Hepatocyte (in vitro differentiated cells): ENCODE data around the gene IL34. TPM values are rescaled to one million over a fixed set of nuclear protein-coding genes. Genes with fewer than 3 reads are reported as not detected.
"Not testable (repeated sequence)": the region's sequence is repeated elsewhere in the genome, so short reads cannot be mapped to it uniquely, and the experiment has no call there.

Experiments
- DNase-seq: peaks from one replicate; pipeline ENCODE4 v3.0.0-alpha.2; 2016; ENCODE audit warnings: low spot score
- H2AFZ ChIP-seq: fragments of 200-600 bp; sonication (generic); 2 replicates; pipeline ENCODE4 v1.6.0; 2016; ENCODE audit warnings: antibody characterized with exemption, mild to moderate bottlenecking
- H3K27ac ChIP-seq: fragments of 200-600 bp; sonication (generic); 2 replicates; pipeline ENCODE4 v1.5.1; 2016; ENCODE audit warnings: mild to moderate bottlenecking
- H3K27me3 ChIP-seq: fragments of 200-600 bp; sonication (generic); 2 replicates; pipeline ENCODE4 v1.6.1; 2016
- H3K36me3 ChIP-seq: fragments of 200-600 bp; sonication (generic); replicated peaks from 2 replicates; pipeline ENCODE4 v1.5.1; 2016; ENCODE audit warnings: low read depth; ENCODE audit not compliant: insufficient read depth
- H3K4me1 ChIP-seq: fragments of 200-600 bp; sonication (generic); 2 replicates; pipeline ENCODE4 v1.5.1; 2016; ENCODE audit warnings: mild to moderate bottlenecking, moderate library complexity; ENCODE audit not compliant: insufficient read depth
- H3K4me2 ChIP-seq: fragments of 200-600 bp; sonication (generic); 2 replicates; pipeline ENCODE4 v1.6.0; 2016
- H3K4me3 ChIP-seq: fragments of 200-600 bp; sonication (generic); 2 replicates; pipeline ENCODE4 v1.5.1; 2016; ENCODE audit warnings: mild to moderate bottlenecking
- H3K79me2 ChIP-seq: fragments of 200-600 bp; sonication (generic); 2 replicates; pipeline ENCODE4 v1.6.0; 2017; ENCODE audit warnings: mild to moderate bottlenecking
- H3K9me2 ChIP-seq: fragments of 200-600 bp; sonication (generic); replicated peaks from 2 replicates; pipeline ENCODE4 v1.6.0; 2017; ENCODE audit warnings: mild to moderate bottlenecking; ENCODE audit not compliant: insufficient read depth
- H3K9me3 ChIP-seq: fragments of 200-600 bp; sonication (generic); 2 replicates; pipeline ENCODE4 v1.5.1; 2016; ENCODE audit warnings: low read depth, mild to moderate bottlenecking
- H4K20me1 ChIP-seq: fragments of 200-600 bp; sonication (generic); 2 replicates; pipeline ENCODE4 v1.6.0; 2016; ENCODE audit warnings: mild to moderate bottlenecking; ENCODE audit not compliant: insufficient read depth, poor library complexity, severe bottlenecking
- CTCF ChIP-seq: fragments of 200-600 bp; sonication (generic); IDR thresholded peaks from 2 replicates; pipeline ENCODE4 v1.5.1; 2016; ENCODE audit warnings: antibody characterized with exemption, mild to moderate bottlenecking; ENCODE audit not compliant: poor library complexity
- EZH2 ChIP-seq: fragments of 200-600 bp; sonication (generic); IDR thresholded peaks from 2 replicates; pipeline ENCODE4 v1.6.1; 2016; ENCODE audit warnings: antibody characterized with exemption, mild to moderate bottlenecking, borderline replicate concordance
- EZH2phosphoT487 ChIP-seq: fragments of 200-600 bp; sonication (generic); IDR thresholded peaks from one replicate; pipeline ENCODE4 v1.6.1; 2018; ENCODE audit warnings: antibody characterized with exemption, mild to moderate bottlenecking, low read depth, moderate library complexity; ENCODE audit not compliant: unreplicated experiment, severe bottlenecking
- WGBS: methylation state at CpG from one replicate; pipeline ENCODE4 v1.1.6; 2016; ENCODE audit warnings: low lambda C conversion rate; ENCODE audit errors: missing lambda C conversion rate; 5-methylcytosine and 5-hydroxymethylcytosine counted together
- polyA plus RNA-seq: library from polyadenylated mRNA; unstranded; fragments of >200 nt; fragmentation: Nextera tagmentation; extraction: Ambion mirVana; gene quantifications from 2 replicates; pipeline ENCODE4 v1.2.1, GENCODE V29; 2016
- total RNA-seq: library from RNA; depleted of rRNA; stranded (reverse); fragments of >200 nt; gene quantifications from 2 replicates; pipeline ENCODE4 v1.2.3, GENCODE V29; 2014

Gene IL34
- total and polyA plus RNA-seq, 2 experiments from 2014 or later, result 0.48 to 2.2 TPM

GRCh38 chr16:70635336-70636016, 10.9 kb upstream of the IL34 start:
- TF ChIP-seq EZH2 (no peak), CTCF (no peak), EZH2phosphoT487 (no peak)
- Histone ChIP-seq H3K4me3 (no peak overlapping the region), H3K4me2 (no peak overlapping the region), H3K9me3 (no peaks in the 10 kb centered on the region), H3K36me3 (no peaks in the 10 kb centered on the region), H2AFZ (no peak overlapping the region), H3K27me3 (no peaks in the 10 kb centered on the region), H3K9me2 (no peaks in the 10 kb centered on the region), H3K27ac (no peak overlapping the region), H4K20me1 (no peaks in the 10 kb centered on the region), H3K79me2 (no peaks in the 10 kb centered on the region), H3K4me1 (peaks cover 7% of the 10 kb centered on the region)
- WGBS, result 80% methylated on average over 5 of the region's 5 CpGs
- DNase-seq, result no peak

- H2AFZ ChIP-seq, result no peak overlapping the region
- no peaks in the 10 kb centered on the region for H4K20me1 ChIP-seq
- no peak overlapping the region for H3K4me3 ChIP-seq
- H3K4me2 ChIP-seq, result peak overlapping the region; percentile 54
- H3K79me2 ChIP-seq, result no peaks in the 10 kb centered on the region
- H3K4me1 ChIP-seq, result peaks cover 7% of the 10 kb centered on the region
- no peaks in the 10 kb centered on the region for H3K9me3 ChIP-seq
- WGBS, result 42% methylated on average over 18 of the region's 18 CpGs
- H3K9me2 ChIP-seq, result no peaks in the 10 kb centered on the region
- H3K27me3 ChIP-seq, result no peaks in the 10 kb centered on the region
- peak overlapping the region; percentile 56 for H3K27ac ChIP-seq
- DNase-seq, result peak; percentile 71
- TF ChIP-seq EZH2 (no peak), EZH2phosphoT487 (no peak), CTCF (no peak)
- no peaks in the 10 kb centered on the region for H3K36me3 ChIP-seq
These were observed 7.3 kb upstream of the IL34 start for GRCh38 chr16:70638814-70639792.

- Histone ChIP-seq H3K4me1 (peaks cover 7% of the 10 kb centered on the region), H3K36me3 (no peaks in the 10 kb centered on the region), H3K79me2 (no peaks in the 10 kb centered on the region), H4K20me1 (no peaks in the 10 kb centered on the region), H3K4me2 (no peak overlapping the region), H2AFZ (no peak overlapping the region), H3K4me3 (no peak overlapping the region), H3K27ac (no peak overlapping the region), H3K9me3 (no peaks in the 10 kb centered on the region), H3K27me3 (no peaks in the 10 kb centered on the region), H3K9me2 (no peaks in the 10 kb centered on the region)
- 93% methylated on average over 1 of the region's 1 CpG for WGBS
- no peak for DNase-seq
- TF ChIP-seq EZH2, result no peak
- TF ChIP-seq EZH2phosphoT487, result no peak
- TF ChIP-seq CTCF, result no peak
These were observed 3.7 kb upstream of the IL34 start for GRCh38 chr16:70642633-70643032.

- not testable (repeated sequence) for H3K27me3 ChIP-seq, H4K20me1 ChIP-seq, H3K4me2 ChIP-seq, H2AFZ ChIP-seq, H3K27ac ChIP-seq, H3K9me2 ChIP-seq, H3K79me2 ChIP-seq, H3K4me3 ChIP-seq, H3K9me3 ChIP-seq, H3K4me1 ChIP-seq, DNase-seq, H3K36me3 ChIP-seq
- WGBS, result 91% methylated on average over 7 of the region's 7 CpGs
These were observed 3.1 kb upstream of the IL34 start for GRCh38 chr16:70643264-70643663.
